Natural killer cell treated with Interleukin-12 subunit alpha and Interleukin-12 subunit beta and Interleukin-15 and Interleukin-18, amount 100 ng/mL, for 72 hours (primary cell): Measurements from ENCODE around the gene MYLK. TPM values are rescaled to one million over a fixed set of nuclear protein-coding genes. Genes with fewer than 3 reads are reported as not detected.

ENCODE experiments used
- ATAC-seq, 2 donors: fragments of 150-1000 bp; cut with Tn5 transposase in 1 of 2; sonication (Bioruptor Pico), chemical (Tn5 transposase) in 1 of 2; 2 replicates each; pipeline ENCODE4 v1.10.0; 2021
- DNase-seq: peaks from one replicate; pipeline ENCODE4 v3.0.0; 2022; ENCODE audit warnings: low spot score
- H3K27ac Mint-ChIP-seq, 2 donors: 1 replicate in 1 of 2; 2 replicates in 1 of 2; pipeline ENCODE4 v1.8.0; 2022; ENCODE audit warnings: mixed read lengths in 2 of 2, mild to moderate bottlenecking in 1 of 2, moderate library complexity in 1 of 2
- H3K27me3 Mint-ChIP-seq, 2 donors: 1 replicate in 1 of 2; 2 replicates in 1 of 2; pipeline ENCODE4 v1.8.0; 2022; ENCODE audit warnings: mixed read lengths in 2 of 2
- H3K36me3 Mint-ChIP-seq: one replicate; pipeline ENCODE4 v1.8.0; 2022; ENCODE audit warnings: mixed read lengths
- H3K4me1 Mint-ChIP-seq, 2 donors: 1 replicate in 1 of 2; 2 replicates in 1 of 2; pipeline ENCODE4 v1.8.0; 2022; ENCODE audit warnings: low read depth in 2 of 2, mixed read lengths in 2 of 2, mild to moderate bottlenecking in 1 of 2
- H3K4me3 Mint-ChIP-seq: one replicate; pipeline ENCODE4 v1.8.0; 2022; ENCODE audit warnings: mixed read lengths
- H3K9me3 Mint-ChIP-seq: 2 replicates; pipeline ENCODE4 v1.8.0; 2022; ENCODE audit warnings: mixed read lengths
- total RNA-seq, 2 donors: library from RNA; stranded (reverse); gene quantifications; one replicate each; pipeline ENCODE4 v1.2.3, GENCODE V29; 2022

MYLK gene, protein sequence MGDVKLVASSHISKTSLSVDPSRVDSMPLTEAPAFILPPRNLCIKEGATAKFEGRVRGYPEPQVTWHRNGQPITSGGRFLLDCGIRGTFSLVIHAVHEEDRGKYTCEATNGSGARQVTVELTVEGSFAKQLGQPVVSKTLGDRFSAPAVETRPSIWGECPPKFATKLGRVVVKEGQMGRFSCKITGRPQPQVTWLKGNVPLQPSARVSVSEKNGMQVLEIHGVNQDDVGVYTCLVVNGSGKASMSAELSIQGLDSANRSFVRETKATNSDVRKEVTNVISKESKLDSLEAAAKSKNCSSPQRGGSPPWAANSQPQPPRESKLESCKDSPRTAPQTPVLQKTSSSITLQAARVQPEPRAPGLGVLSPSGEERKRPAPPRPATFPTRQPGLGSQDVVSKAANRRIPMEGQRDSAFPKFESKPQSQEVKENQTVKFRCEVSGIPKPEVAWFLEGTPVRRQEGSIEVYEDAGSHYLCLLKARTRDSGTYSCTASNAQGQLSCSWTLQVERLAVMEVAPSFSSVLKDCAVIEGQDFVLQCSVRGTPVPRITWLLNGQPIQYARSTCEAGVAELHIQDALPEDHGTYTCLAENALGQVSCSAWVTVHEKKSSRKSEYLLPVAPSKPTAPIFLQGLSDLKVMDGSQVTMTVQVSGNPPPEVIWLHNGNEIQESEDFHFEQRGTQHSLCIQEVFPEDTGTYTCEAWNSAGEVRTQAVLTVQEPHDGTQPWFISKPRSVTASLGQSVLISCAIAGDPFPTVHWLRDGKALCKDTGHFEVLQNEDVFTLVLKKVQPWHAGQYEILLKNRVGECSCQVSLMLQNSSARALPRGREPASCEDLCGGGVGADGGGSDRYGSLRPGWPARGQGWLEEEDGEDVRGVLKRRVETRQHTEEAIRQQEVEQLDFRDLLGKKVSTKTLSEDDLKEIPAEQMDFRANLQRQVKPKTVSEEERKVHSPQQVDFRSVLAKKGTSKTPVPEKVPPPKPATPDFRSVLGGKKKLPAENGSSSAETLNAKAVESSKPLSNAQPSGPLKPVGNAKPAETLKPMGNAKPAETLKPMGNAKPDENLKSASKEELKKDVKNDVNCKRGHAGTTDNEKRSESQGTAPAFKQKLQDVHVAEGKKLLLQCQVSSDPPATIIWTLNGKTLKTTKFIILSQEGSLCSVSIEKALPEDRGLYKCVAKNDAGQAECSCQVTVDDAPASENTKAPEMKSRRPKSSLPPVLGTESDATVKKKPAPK (N-terminal part only)
- under 1 TPM; 0.12 to 0.14 TPM for total RNA-seq

DNA sequence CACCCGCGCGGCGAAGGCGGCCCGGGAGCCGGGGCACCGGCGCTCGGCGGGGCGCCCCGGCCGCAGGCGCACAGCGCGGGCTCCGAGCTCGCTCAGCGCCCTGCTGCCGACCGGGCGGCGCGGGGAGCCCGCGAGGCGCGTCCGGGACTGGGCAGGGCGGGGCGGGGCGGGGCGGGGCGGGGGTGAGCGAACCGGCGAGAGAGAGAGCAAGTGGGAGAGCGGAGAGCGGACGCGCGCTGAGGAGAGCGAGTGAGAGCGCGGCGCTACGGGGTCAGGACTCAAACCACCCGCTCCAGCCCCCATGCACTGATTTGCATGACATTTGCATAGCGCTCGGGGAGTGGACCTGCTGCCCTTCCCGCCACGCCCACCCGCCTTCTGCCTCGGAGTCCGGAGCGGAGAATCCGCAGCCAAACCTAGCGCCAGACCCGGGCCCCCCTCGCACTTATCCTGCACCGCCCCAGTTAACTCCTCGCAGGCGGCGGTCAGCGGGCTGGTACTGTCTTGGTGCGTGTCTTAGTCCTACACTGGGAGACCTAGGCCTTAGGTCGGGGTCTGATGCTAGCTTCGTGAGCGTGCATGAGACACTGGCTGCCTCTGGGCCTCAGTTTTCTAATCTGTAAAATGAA is at the start of gene MYLK:
Gene MYLK, minus strand, starts transcription at position 130 of the 629 bp plus-strand sequence. CDS start 90,491 bp downstream, outside the sequence.
- ATAC-seq (peak; percentile 82 to 91), DNase-seq (no peak)
- no peaks in the 10 kb centered on the region for H3K9me3 Mint-ChIP-seq
- peaks cover 5 to 7% of the 10 kb centered on the region in 2 donors for H3K4me1 Mint-ChIP-seq
- no peak within 1 kb of the TSS for H3K27ac Mint-ChIP-seq
- H3K4me3 Mint-ChIP-seq = peak within 1 kb of the TSS; percentile 59
- H3K36me3 Mint-ChIP-seq = no peaks in the 10 kb centered on the region
- H3K27me3 Mint-ChIP-seq = peaks cover 43 to 62% of the 10 kb centered on the region in 2 donors

DNA sequence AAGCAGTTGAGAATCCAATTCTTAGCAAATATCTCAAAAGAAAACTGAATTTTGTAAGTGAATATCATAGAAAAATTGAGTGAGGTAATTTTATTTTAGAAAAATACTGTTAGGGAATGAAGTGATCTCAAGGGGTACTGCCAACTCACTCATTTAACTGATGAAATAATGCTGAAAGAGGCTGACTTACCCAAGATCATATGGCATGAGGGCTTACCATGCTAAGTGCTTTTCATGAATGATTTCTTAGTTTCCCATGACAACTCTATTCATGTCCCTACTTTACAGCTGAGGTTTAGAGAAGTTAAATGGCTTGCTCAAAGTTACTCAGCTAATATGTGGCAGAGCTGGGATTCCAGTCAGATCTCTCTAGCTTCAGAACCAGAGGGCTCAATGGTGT is 46.3 kb upstream of the MYLK start:
- no peak overlapping the region for H3K27ac Mint-ChIP-seq
- peaks cover 16% of the 10 kb centered on the region for H3K36me3 Mint-ChIP-seq
- H3K4me1 Mint-ChIP-seq = no peaks in the 10 kb centered on the region
- no peak overlapping the region for H3K4me3 Mint-ChIP-seq
- ATAC-seq (no peak), DNase-seq (no peak)
- no peaks in the 10 kb centered on the region for H3K9me3 Mint-ChIP-seq
- H3K27me3 Mint-ChIP-seq = no peaks in the 10 kb centered on the region

DNA sequence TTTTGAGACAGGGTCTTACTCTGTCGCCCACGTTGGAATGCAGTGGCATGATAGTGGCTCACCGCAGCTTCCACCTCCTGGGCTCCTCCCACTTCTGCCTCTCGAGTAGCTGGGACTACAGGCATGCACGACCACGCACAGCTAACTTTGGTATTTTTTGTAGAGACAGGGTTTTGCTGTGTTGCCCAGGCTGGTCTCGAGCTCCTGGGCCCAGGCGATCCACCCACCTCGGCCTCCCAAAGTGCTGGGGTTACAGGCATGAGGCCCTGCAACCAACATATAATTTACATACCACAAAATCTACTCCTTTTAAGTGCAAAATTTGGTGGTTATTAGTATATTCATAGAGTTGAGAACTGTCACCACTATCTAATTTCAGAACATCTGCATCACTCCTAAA is 45.2 kb upstream of the MYLK start:
- Mint-ChIP-seq H3K36me3 (peaks cover 25% of the 10 kb centered on the region), H3K9me3 (peaks cover under 1% of the 10 kb centered on the region), H3K27me3 (no peaks in the 10 kb centered on the region), H3K4me1 (no peaks in the 10 kb centered on the region), H3K4me3 (no peak overlapping the region), H3K27ac (no peak overlapping the region)
- no peak for DNase-seq
- no peak for ATAC-seq

DNA sequence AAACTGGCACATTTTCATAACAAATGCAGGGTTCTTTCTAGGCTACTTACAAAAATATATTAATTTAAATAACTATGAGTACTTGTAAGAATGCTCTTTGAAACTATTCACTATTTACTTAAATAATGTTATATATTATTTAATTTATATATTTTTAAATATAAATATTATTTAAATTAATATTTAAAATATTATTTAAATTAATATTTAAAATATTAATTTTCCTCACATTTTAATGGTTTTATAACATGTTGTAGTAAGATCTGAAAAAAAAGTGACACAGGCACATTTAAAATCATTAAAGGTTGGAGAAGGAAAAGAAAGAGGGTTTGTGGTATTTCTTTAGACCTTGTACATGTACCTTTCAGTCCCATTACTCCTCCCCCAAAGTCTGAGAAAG is 42.3 kb upstream of the MYLK start:
- no peak overlapping the region for H3K4me3 Mint-ChIP-seq
- no peak for ATAC-seq
- H3K4me1 Mint-ChIP-seq = no peaks in the 10 kb centered on the region
- DNase-seq = no peak
- H3K27me3 Mint-ChIP-seq = no peaks in the 10 kb centered on the region
- peaks cover 44% of the 10 kb centered on the region for H3K36me3 Mint-ChIP-seq
- no peak overlapping the region for H3K27ac Mint-ChIP-seq
- peaks cover 19% of the 10 kb centered on the region for H3K9me3 Mint-ChIP-seq

DNA sequence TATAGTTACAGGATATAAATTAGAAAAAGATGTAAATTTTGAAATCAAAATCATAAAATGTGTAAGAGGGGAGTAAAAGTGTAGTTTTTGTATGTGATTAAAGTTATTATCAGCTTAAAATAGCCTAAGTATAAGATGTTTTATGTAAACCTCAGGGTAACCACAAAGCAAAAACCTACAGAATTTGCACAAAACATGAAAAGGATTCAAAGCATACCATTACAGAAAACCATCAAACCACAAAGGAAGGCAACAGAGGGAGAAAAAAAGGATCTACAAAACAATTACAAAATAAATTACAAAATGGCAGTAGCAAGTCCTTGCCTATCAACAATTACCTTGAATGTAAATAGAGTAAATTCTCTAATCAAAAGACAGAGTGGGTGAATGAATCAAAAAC is 36.7 kb upstream of the MYLK start:
- peaks cover 28% of the 10 kb centered on the region for H3K9me3 Mint-ChIP-seq
- H3K27me3 Mint-ChIP-seq = no peaks in the 10 kb centered on the region
- DNase-seq = no peak
- no peak overlapping the region for H3K27ac Mint-ChIP-seq
- peaks cover 61% of the 10 kb centered on the region for H3K36me3 Mint-ChIP-seq
- no peaks in the 10 kb centered on the region for H3K4me1 Mint-ChIP-seq
- ATAC-seq = no peak
- no peak overlapping the region for H3K4me3 Mint-ChIP-seq

DNA sequence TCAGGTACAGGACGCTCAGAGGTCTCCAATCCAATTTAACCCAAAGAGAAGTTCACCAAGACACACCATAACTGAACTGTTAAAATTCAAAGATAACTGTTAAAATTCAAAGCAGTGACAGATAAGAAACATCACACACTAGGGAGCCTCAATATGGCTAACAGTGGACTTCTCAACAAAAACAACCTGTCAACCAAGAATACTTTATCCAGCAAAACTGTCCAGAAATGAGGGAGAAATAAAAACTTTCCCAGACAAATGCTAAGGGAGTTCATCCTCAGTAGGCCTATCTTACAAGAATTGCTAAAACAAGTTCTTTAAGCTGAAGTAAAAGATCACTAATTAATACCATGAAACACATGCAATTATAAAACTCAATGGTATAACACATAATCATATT is 36.3 kb upstream of the MYLK start:
- peaks cover 28% of the 10 kb centered on the region for H3K9me3 Mint-ChIP-seq

DNA sequence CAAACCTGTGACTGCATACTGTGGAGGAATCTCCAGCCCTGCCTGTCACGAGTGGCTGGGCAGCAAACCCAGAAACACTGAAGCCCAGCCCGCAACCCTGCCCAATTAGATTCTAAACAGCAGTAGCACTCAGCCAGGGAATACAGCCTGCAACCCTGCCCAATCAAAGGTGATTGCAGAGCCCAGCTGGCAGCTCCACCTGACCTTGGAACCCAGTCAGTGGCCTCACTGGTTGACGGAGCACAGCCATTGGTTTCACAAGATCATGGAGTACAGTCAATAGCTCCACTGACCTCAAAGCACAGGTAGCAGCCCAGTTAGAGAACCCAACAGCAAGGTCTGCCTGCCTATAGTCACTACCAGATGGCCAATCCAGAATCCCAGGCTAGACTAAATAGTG is 35.2 kb upstream of the MYLK start:
- Mint-ChIP-seq H3K4me3 (no peak overlapping the region), H3K27me3 (no peaks in the 10 kb centered on the region), H3K36me3 (peaks cover 55% of the 10 kb centered on the region), H3K27ac (no peak overlapping the region), H3K4me1 (no peaks in the 10 kb centered on the region), H3K9me3 (peaks cover 28% of the 10 kb centered on the region)
- no peak for DNase-seq
- no peak for ATAC-seq

More for the DNA sequence above, 36.3 kb upstream of the MYLK start:
- Mint-ChIP-seq H3K27ac (no peak overlapping the region), H3K4me1 (no peaks in the 10 kb centered on the region), H3K4me3 (no peak overlapping the region), H3K36me3 (peaks cover 60% of the 10 kb centered on the region), H3K27me3 (no peaks in the 10 kb centered on the region)
- no peak for ATAC-seq
- no peak for DNase-seq

DNA sequence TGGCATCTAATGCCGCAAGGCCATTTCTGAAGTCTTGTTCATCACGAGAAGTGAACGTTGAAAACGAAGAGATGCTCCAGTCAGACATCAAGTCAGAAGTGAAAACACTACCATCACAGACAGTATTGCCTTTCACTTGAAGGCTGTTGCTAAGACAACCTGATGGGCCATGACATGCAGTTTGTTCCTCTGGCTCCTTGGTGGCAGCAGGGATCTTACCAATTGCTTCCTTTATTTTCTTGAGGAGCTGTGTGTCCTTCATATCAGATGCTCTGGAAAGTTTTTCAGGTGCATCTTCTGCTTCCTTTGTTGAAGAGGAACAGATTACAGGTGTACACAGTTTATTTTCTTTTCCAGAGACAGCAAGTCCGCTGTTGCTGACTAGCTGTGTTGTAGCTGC is 30.7 kb upstream of the MYLK start:
- H3K4me1 Mint-ChIP-seq = no peaks in the 10 kb centered on the region
- no peaks in the 10 kb centered on the region for H3K27me3 Mint-ChIP-seq
- H3K4me3 Mint-ChIP-seq = no peak overlapping the region
- no peaks in the 10 kb centered on the region for H3K9me3 Mint-ChIP-seq
- no peak for ATAC-seq
- DNase-seq = no peak
- no peak overlapping the region for H3K27ac Mint-ChIP-seq
- H3K36me3 Mint-ChIP-seq = peaks cover 9% of the 10 kb centered on the region

DNA sequence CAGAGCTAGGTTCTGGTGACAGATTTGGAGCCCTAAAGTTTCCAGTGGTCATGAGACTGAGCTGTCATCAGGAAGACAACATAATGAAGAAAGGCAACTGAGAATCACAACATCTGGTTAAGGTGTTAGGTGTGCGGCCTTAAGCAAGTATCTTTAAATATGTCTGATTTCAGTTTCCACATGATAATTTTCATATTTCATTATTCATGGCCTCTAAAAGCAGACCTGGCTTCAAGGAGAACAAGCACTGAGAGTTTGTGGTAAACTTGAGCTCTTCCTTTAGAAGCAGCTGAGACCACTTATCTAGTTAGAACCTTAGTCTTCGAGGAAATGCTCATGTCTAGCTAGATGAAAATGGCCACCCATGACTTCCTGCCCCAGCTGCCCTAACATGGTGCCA is 25.7 kb upstream of the MYLK start:
- no peak for DNase-seq
- no peaks in the 10 kb centered on the region for H3K9me3 Mint-ChIP-seq
- no peak overlapping the region for H3K27ac Mint-ChIP-seq
- no peak overlapping the region for H3K4me3 Mint-ChIP-seq
- H3K4me1 Mint-ChIP-seq = no peaks in the 10 kb centered on the region
- ATAC-seq = no peak
- peaks cover under 1% of the 10 kb centered on the region for H3K36me3 Mint-ChIP-seq
- peaks cover 0 to 2% of the 10 kb centered on the region in 2 donors for H3K27me3 Mint-ChIP-seq

DNA sequence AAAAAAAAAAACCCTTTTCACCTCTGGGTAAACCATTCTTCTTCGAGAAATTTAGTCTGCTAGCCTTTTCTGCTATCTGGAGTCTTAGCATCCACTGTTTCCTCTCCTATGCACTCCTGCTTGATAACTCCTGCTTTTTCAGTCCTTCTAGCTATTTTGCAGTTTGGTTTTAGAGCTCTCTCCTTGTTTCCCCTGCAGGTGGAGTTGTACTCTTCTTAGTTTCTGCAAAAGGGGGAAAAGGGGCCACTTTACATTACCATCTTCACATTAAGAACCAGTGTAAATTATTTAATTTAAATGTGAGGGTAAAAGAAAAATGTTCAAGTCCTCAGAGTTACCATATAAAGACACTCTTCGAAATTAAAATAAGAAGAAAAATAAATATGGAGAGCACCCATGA is 23.6 kb upstream of the MYLK start:
- DNase-seq = no peak
- H3K36me3 Mint-ChIP-seq = no peaks in the 10 kb centered on the region
- H3K27me3 Mint-ChIP-seq = peaks cover 3 to 12% of the 10 kb centered on the region in 2 donors
- H3K9me3 Mint-ChIP-seq = no peaks in the 10 kb centered on the region
- no peak overlapping the region for H3K4me3 Mint-ChIP-seq
- no peaks in the 10 kb centered on the region for H3K4me1 Mint-ChIP-seq
- no peak overlapping the region for H3K27ac Mint-ChIP-seq
- ATAC-seq = no peak

DNA sequence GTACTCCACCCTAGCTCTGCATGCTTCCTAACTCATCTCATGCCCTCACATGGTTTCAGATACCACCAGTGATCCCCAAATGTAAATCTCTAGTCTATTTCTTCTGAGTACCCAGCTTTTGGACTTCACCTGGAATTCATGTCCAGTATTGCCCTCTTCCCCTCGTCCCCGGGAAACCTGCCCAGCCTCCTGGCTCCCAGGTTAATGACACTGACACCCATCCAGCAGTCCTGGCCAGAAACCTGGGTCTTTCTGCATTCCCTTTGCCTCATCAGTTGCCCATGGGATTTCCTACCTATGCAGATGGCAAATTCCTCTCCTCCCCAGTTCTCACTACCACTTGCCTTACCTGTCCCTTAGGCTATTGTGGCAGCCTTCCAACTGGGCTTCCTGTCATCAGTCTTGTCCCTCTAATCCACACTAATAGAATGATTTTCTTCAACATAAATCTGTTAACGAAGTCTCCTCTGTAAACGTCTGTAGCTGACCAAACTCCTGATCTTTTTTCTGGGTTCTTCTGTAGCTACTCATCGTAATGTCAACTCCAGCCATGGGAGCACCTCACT is 15.3 kb upstream of the MYLK start:
- no peak overlapping the region for H3K4me3 Mint-ChIP-seq
- H3K9me3 Mint-ChIP-seq = no peaks in the 10 kb centered on the region
- H3K27me3 Mint-ChIP-seq = peaks cover 3 to 16% of the 10 kb centered on the region in 2 donors
- DNase-seq = no peak
- no peak overlapping the region for H3K27ac Mint-ChIP-seq
- no peak for ATAC-seq
- no peaks in the 10 kb centered on the region for H3K4me1 Mint-ChIP-seq
- no peaks in the 10 kb centered on the region for H3K36me3 Mint-ChIP-seq

DNA sequence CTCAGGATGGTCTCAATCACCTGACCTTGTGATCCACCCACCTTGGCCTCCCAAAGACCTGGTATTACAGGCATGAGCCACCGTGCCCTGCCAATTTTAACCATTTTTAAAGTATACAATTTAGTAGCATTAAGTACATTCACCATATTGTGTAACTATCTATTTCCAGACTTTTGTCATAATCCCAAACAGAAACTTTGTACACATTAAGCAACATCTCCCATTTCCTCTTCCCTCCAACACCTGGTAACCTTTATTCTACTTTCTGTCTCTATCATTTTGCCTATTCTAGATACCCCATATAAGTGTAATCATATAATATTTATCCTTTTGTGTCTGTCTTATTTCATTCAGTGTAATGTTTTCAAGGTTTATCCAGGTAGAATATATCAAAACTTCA is 8.9 kb upstream of the MYLK start:
- H3K27ac Mint-ChIP-seq = no peak overlapping the region
- H3K4me3 Mint-ChIP-seq = no peak overlapping the region
- ATAC-seq = no peak
- no peaks in the 10 kb centered on the region for H3K4me1 Mint-ChIP-seq
- no peak for DNase-seq
- peaks cover 5% of the 10 kb centered on the region for H3K9me3 Mint-ChIP-seq
- peaks cover 5 to 27% of the 10 kb centered on the region in 2 donors for H3K27me3 Mint-ChIP-seq
- H3K36me3 Mint-ChIP-seq = peaks cover 18% of the 10 kb centered on the region

DNA sequence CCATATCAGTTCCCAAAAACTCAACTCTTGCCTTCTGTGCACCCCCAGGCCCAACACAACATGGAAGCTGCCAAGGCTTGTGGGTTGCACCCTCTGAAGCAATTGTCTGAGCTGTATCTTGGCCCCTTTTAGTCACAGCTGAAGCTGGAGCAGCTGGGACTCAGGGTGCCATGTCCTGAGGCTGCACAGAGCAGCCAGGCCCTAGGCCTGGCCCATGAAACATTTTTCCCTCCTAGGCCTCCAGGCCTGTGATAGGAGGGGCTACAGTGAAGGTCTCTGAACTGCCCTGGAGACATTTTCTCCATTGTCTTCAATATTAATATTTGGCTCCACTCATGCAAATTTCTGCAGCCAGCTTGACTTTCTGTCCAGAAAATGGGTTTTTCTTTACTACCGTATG is 8.1 kb upstream of the MYLK start:
- no peak for ATAC-seq
- Mint-ChIP-seq H3K9me3 (peaks cover 5% of the 10 kb centered on the region), H3K27ac (no peak overlapping the region), H3K4me3 (no peak overlapping the region), H3K27me3 (peaks cover 5 to 31% of the 10 kb centered on the region in 2 donors), H3K36me3 (peaks cover 18% of the 10 kb centered on the region), H3K4me1 (no peaks in the 10 kb centered on the region)
- DNase-seq = no peak
